Measurements from ENCODE around the gene PDE4D.

Gene PDE4D

GRCh38 chr5:59722874-59723273, 170.7 kb downstream of the PDE4D start:
- no peaks in the 10 kb centered on the region for H4K20me1 ChIP-seq (ENCODE audit: insufficient read depth, low read length)
- no peaks in the 10 kb centered on the region for H3K9me3 ChIP-seq (replicated peaks; ENCODE audit: insufficient read depth, low read length)
- H2AFZ ChIP-seq (ENCODE audit: low read length) = no peak overlapping the region
- TF ChIP-seq EZH2phosphoT487 (IDR thresholded peaks at IDR 0.05; ENCODE audit: low read length) = no peak
- TF ChIP-seq EZH2 (optimal IDR thresholded peaks at IDR 0.05; ENCODE audit: low read depth, low read length) = no peak
- no peak for TF ChIP-seq CTCF (IDR thresholded peaks at IDR 0.05; ENCODE audit: low read length)
- no peak overlapping the region for H3K27ac ChIP-seq (ENCODE audit: low read length)
- no peaks in the 10 kb centered on the region for H3F3A ChIP-seq (ENCODE audit: insufficient read depth, low read length)
- no peak overlapping the region for H3K4me3 ChIP-seq (ENCODE audit: low read length)
- H3K79me2 ChIP-seq (ENCODE audit: low read length) = no peaks in the 10 kb centered on the region
- no peak for DNase-seq
- no peak overlapping the region for H3K4me2 ChIP-seq (ENCODE audit: low read depth, low read length)
- H3K4me1 ChIP-seq (ENCODE audit: low read length) = no peaks in the 10 kb centered on the region
- H3K36me3 ChIP-seq (replicated peaks; ENCODE audit: insufficient read depth, low read length) = no peaks in the 10 kb centered on the region
- H3K9me2 ChIP-seq (replicated peaks; ENCODE audit: insufficient read depth, low read length) = no peaks in the 10 kb centered on the region
- no peaks in the 10 kb centered on the region for H3K27me3 ChIP-seq (replicated peaks; ENCODE audit: insufficient read depth, low read length)
- no peak overlapping the region for H3K9ac ChIP-seq (ENCODE audit: low read length)

GRCh38 chr5:59721741-59722140, 171.8 kb downstream of the PDE4D start:
- H3K4me3 ChIP-seq (ENCODE audit: low read length) = no peak overlapping the region
- H3K79me2 ChIP-seq (ENCODE audit: low read length) = no peaks in the 10 kb centered on the region
- H3K36me3 ChIP-seq (replicated peaks; ENCODE audit: insufficient read depth, low read length) = no peaks in the 10 kb centered on the region
- H3F3A ChIP-seq (ENCODE audit: insufficient read depth, low read length) = no peaks in the 10 kb centered on the region
- H3K9ac ChIP-seq (ENCODE audit: low read length) = no peak overlapping the region
- no peaks in the 10 kb centered on the region for H3K9me3 ChIP-seq (replicated peaks; ENCODE audit: insufficient read depth, low read length)
- H2AFZ ChIP-seq (ENCODE audit: low read length) = no peak overlapping the region
- no peak overlapping the region for H3K27ac ChIP-seq (ENCODE audit: low read length)
- H3K4me2 ChIP-seq (ENCODE audit: low read depth, low read length) = no peak overlapping the region
- no peaks in the 10 kb centered on the region for H4K20me1 ChIP-seq (ENCODE audit: insufficient read depth, low read length)
- no peaks in the 10 kb centered on the region for H3K4me1 ChIP-seq (ENCODE audit: low read length)
- TF ChIP-seq EZH2phosphoT487 (IDR thresholded peaks at IDR 0.05; ENCODE audit: low read length) (no peak), CTCF (IDR thresholded peaks at IDR 0.05; ENCODE audit: low read length) (no peak), EZH2 (optimal IDR thresholded peaks at IDR 0.05; ENCODE audit: low read depth, low read length) (no peak)
- no peak for DNase-seq
- no peaks in the 10 kb centered on the region for H3K9me2 ChIP-seq (replicated peaks; ENCODE audit: insufficient read depth, low read length)
- H3K27me3 ChIP-seq (replicated peaks; ENCODE audit: insufficient read depth, low read length) = no peaks in the 10 kb centered on the region

- TF ChIP-seq CTCF (IDR thresholded peaks at IDR 0.05; ENCODE audit: low read length) (no peak), EZH2 (optimal IDR thresholded peaks at IDR 0.05; ENCODE audit: low read depth, low read length) (no peak), EZH2phosphoT487 (IDR thresholded peaks at IDR 0.05; ENCODE audit: low read length) (no peak)
- Histone ChIP-seq H3K36me3 (replicated peaks; ENCODE audit: insufficient read depth, low read length) (no peaks in the 10 kb centered on the region), H3K27ac (ENCODE audit: low read length) (no peak overlapping the region), H4K20me1 (ENCODE audit: insufficient read depth, low read length) (no peaks in the 10 kb centered on the region), H3K4me3 (ENCODE audit: low read length) (no peak overlapping the region), H2AFZ (ENCODE audit: low read length) (no peak overlapping the region), H3K9me2 (replicated peaks; ENCODE audit: insufficient read depth, low read length) (no peaks in the 10 kb centered on the region), H3K27me3 (replicated peaks; ENCODE audit: insufficient read depth, low read length) (no peaks in the 10 kb centered on the region), H3K9me3 (replicated peaks; ENCODE audit: insufficient read depth, low read length) (no peaks in the 10 kb centered on the region), H3K9ac (ENCODE audit: low read length) (no peak overlapping the region), H3K79me2 (ENCODE audit: low read length) (no peaks in the 10 kb centered on the region), H3K4me2 (ENCODE audit: low read depth, low read length) (no peak overlapping the region), H3F3A (ENCODE audit: insufficient read depth, low read length) (no peaks in the 10 kb centered on the region), H3K4me1 (ENCODE audit: low read length) (no peaks in the 10 kb centered on the region)
- no peak for DNase-seq
These were observed 173.5 kb downstream of the PDE4D start for GRCh38 chr5:59720063-59720462.

Data from MM.1S (cell line).